Natural killer cell (primary cell): ENCODE measurements around the gene FTH1. TPM values are rescaled to one million over a fixed set of nuclear protein-coding genes. Genes with fewer than 3 reads are reported as not detected.

Experiments
- ATAC-seq, 3 donors: fragments of 150-1000 bp in 2 of 3; fragments of 200-7000 bp in 1 of 3; cut with Tn5 transposase; 1 replicate in 1 of 3; 2 replicates in 2 of 3; pipeline ENCODE4 v1.10.0; 2021; ENCODE audit warnings: mild to moderate bottlenecking in 2 of 3, moderate library complexity in 2 of 3
- DNase-seq, 2 donors: peaks; one replicate each; pipeline versions ENCODE4 v3.0.0 to v3.0.0-alpha.2; 2013 to 2021; ENCODE audit warnings: mixed read lengths in 1 of 2
- H3K27ac ChIP-seq: one replicate; pipeline ENCODE4 v1.5.1; 2013; ENCODE audit warnings: mild to moderate bottlenecking, low read length
- H3K27me3 ChIP-seq: one replicate; pipeline ENCODE4 v1.6.1; 2013; ENCODE audit warnings: low read length; ENCODE audit not compliant: control insufficient read depth, insufficient read depth
- H3K36me3 ChIP-seq: one replicate; pipeline ENCODE4 v1.6.1; 2013; ENCODE audit warnings: low read length; ENCODE audit not compliant: control insufficient read depth, insufficient read depth
- H3K4me1 ChIP-seq: one replicate; pipeline ENCODE4 v1.6.1; 2013; ENCODE audit warnings: low read length; ENCODE audit not compliant: control insufficient read depth, insufficient read depth
- H3K4me3 ChIP-seq: one replicate; pipeline ENCODE4 v1.5.1; 2013; ENCODE audit warnings: low read length
- H3K9me3 ChIP-seq: one replicate; pipeline ENCODE4 v1.6.1; 2013; ENCODE audit warnings: low read length; ENCODE audit not compliant: control insufficient read depth, insufficient read depth
- H3K27ac Mint-ChIP-seq, 2 donors: one replicate each; pipeline ENCODE4 v1.8.0; 2022; ENCODE audit warnings: mild to moderate bottlenecking in 2 of 2, mixed read lengths in 2 of 2, moderate library complexity in 1 of 2
- H3K27me3 Mint-ChIP-seq, 2 donors: one replicate each; pipeline ENCODE4 v1.8.0; 2022; ENCODE audit warnings: low read depth in 2 of 2, mixed read lengths in 2 of 2
- H3K36me3 Mint-ChIP-seq: one replicate; pipeline ENCODE4 v1.8.0; 2022; ENCODE audit warnings: mixed read lengths
- H3K4me1 Mint-ChIP-seq, 2 donors: one replicate each; pipeline ENCODE4 v1.8.0; 2022; ENCODE audit warnings: mixed read lengths in 2 of 2
- H3K4me3 Mint-ChIP-seq: one replicate; pipeline ENCODE4 v1.8.0; 2022; ENCODE audit warnings: mild to moderate bottlenecking, moderate library complexity, mixed read lengths
- H3K9me3 Mint-ChIP-seq, 2 donors: one replicate each; pipeline ENCODE4 v1.8.0; 2022; ENCODE audit warnings: mixed read lengths in 2 of 2
- CTCF ChIP-seq: fragments of 200-600 bp; IDR thresholded peaks from one replicate; pipeline ENCODE4 v1.8.0; 2022; ENCODE audit warnings: antibody characterized with exemption
- WGBS: methylation state at CpG from one replicate; pipeline ENCODE4 v1.1.7; 2013; ENCODE audit warnings: missing lambda C conversion rate; ENCODE audit not compliant: insufficient coverage; 5-methylcytosine and 5-hydroxymethylcytosine counted together
- intact Hi-C: fragments of 100-400 bp; cut with micrococcal nuclease; formaldehyde crosslinking; loops from one replicate; pipeline ENCODE4 v1.14.2; 2022
- total RNA-seq, 4 donors: library from RNA; stranded (reverse); fragments of 120-200 nt in 1 of 4; gene quantifications; one replicate each; pipeline versions ENCODE4 v1.2.3 to v1.2.4, GENCODE V29; 2013 to 2022

FTH1 gene
- total RNA-seq, 3 donors from 2014 or later (not counting 1 experiment from before 2014, with no cell fraction given) = 1,067 to 1,951 (median 1,796) TPM

GRCh38 chr11:61962213-61963015, 5.0 kb downstream of the FTH1 start:
- Histone ChIP-seq H3K27ac (peak overlapping the region; percentile 68), H3K36me3 (peaks cover 16% of the 10 kb centered on the region), H3K9me3 (no peaks in the 10 kb centered on the region), H3K4me1 (peaks cover 37% of the 10 kb centered on the region), H3K27me3 (no peaks in the 10 kb centered on the region), H3K4me3 (no peak overlapping the region)
- Mint-ChIP-seq H3K4me3 (peak overlapping the region; percentile 37), H3K36me3 (peaks cover 10% of the 10 kb centered on the region), H3K27me3 (no peaks in the 10 kb centered on the region), H3K9me3 (no peaks in the 10 kb centered on the region), H3K4me1 (peaks cover 33 to 35% of the 10 kb centered on the region in 2 donors), H3K27ac (peak overlapping the region; percentile 86 to 93)
- WGBS = 80% methylated on average over 12 of the region's 12 CpGs
- intact Hi-C loops = no loop called here
- TF ChIP-seq CTCF = no peak
- DNase-seq (peak in 1 of 2 donors; percentile 28), ATAC-seq (peak in 2 of 3 donors; percentile 1 to 22)

- DNase-seq = no peak
- intact Hi-C loops = no loop called here
Measured at GRCh38 chr11:61961570-61962212, 5.7 kb downstream of the FTH1 start.

GRCh38 chr11:61960532-61960931, 6.9 kb downstream of the FTH1 start:
- Histone ChIP-seq H3K27ac (no peak overlapping the region), H3K36me3 (peaks cover 15% of the 10 kb centered on the region), H3K9me3 (no peaks in the 10 kb centered on the region), H3K4me1 (peaks cover 30% of the 10 kb centered on the region), H3K27me3 (peaks cover 7% of the 10 kb centered on the region), H3K4me3 (no peak overlapping the region)
- Mint-ChIP-seq H3K4me1 (peaks cover 26 to 35% of the 10 kb centered on the region in 2 donors), H3K27me3 (no peaks in the 10 kb centered on the region), H3K4me3 (no peak overlapping the region), H3K9me3 (no peaks in the 10 kb centered on the region), H3K36me3 (peaks cover 10% of the 10 kb centered on the region), H3K27ac (peak overlapping the region in 1 of 2 donors; percentile 93)
- intact Hi-C loops = no loop called here
- DNase-seq (no peak), ATAC-seq (no peak)
- WGBS = 93% methylated on average over 3 of the region's 3 CpGs
- no peak for TF ChIP-seq CTCF

More at GRCh38 chr11:61961570-61962212, 5.7 kb downstream of the FTH1 start:
- peaks cover 36% of the 10 kb centered on the region for H3K4me1 ChIP-seq
- no peaks in the 10 kb centered on the region for H3K9me3 Mint-ChIP-seq
- peaks cover 32 to 34% of the 10 kb centered on the region in 2 donors for H3K4me1 Mint-ChIP-seq
- ATAC-seq = peak in 1 of 3 donors; percentile 3
- H3K27me3 Mint-ChIP-seq = no peaks in the 10 kb centered on the region
- H3K4me3 ChIP-seq = no peak overlapping the region
- H3K27ac Mint-ChIP-seq = peak overlapping the region in 1 of 2 donors; percentile 93
- H3K36me3 ChIP-seq = peaks cover 16% of the 10 kb centered on the region
- H3K9me3 ChIP-seq = no peaks in the 10 kb centered on the region
- WGBS = 97% methylated on average over 8 of the region's 8 CpGs
- no peak for TF ChIP-seq CTCF
- H3K27ac ChIP-seq = no peak overlapping the region
- H3K36me3 Mint-ChIP-seq = peaks cover 10% of the 10 kb centered on the region
- H3K4me3 Mint-ChIP-seq = peak overlapping the region; percentile 31
- no peaks in the 10 kb centered on the region for H3K27me3 ChIP-seq
